Measurements from ENCODE around the gene TAF11L12. TPM values are rescaled to one million over a fixed set of nuclear protein-coding genes. Genes with fewer than 3 reads are reported as not detected.
"Not testable (repeated sequence)": the region's sequence is repeated elsewhere in the genome, so short reads cannot be mapped to it uniquely, and the experiment has no call there.

TAF11L12 gene
- polyA plus RNA-seq, 1 donor from 2014 or later, result not detected

DNA sequence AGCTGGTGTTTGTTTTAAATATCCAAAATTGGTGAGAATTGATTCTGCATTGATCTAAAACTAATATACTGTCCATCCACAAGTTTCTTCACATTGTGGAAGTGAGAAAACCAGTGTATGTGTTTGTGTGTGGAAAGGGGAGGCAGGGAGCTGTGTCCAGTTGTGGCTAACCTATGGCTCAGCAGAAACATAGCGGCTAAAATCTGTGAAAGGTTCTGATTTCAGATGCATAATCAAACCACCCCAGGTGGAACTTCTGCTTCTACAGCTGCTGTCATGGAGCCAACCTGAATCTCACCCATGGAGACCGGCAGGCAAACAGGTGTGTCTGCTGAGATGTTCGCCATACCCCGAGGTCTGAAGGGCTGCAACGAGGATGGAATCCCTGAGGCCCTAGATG lies 24.0 kb downstream of the TAF11L12 start, which contains the start of gene TAF11L14:
Gene TAF11L14, plus strand, starts transcription at position 301 of the 400 bp plus-strand sequence.
- H3K9ac ChIP-seq (ENCODE audit: low read length), result no peak within 1 kb of the TSS
- no peaks in the 10 kb centered on the region for H3K27me3 ChIP-seq (ENCODE audit: insufficient read depth, low read depth, low read length)
- no peak within 1 kb of the TSS for H2AFZ ChIP-seq (ENCODE audit: low read depth, low read length)
- H3K4me3 ChIP-seq (ENCODE audit: low read length), result no peak within 1 kb of the TSS
- H3K9me2 ChIP-seq (ENCODE audit: insufficient read depth, low read length), result no peaks in the 10 kb centered on the region
- no peaks in the 10 kb centered on the region for H4K20me1 ChIP-seq (ENCODE audit: insufficient read depth)
- H3K9me3 ChIP-seq (ENCODE audit: low read length), result no peaks in the 10 kb centered on the region
- H3K79me2 ChIP-seq (replicated peaks; ENCODE audit: insufficient read depth, low read length), result no peaks in the 10 kb centered on the region
- no peaks in the 10 kb centered on the region for H3K36me3 ChIP-seq (ENCODE audit: insufficient read depth, low read length)
- no peak within 1 kb of the TSS for H3K27ac ChIP-seq (ENCODE audit: low read length)
- H3K4me2 ChIP-seq (ENCODE audit: low read length), result no peak within 1 kb of the TSS
- TF ChIP-seq REST (IDR thresholded peaks at IDR 0.05; ENCODE audit: borderline replicate concordance) (no peak), RAD21 (conservative IDR thresholded peaks at IDR 0.05) (no peak), EZH2 (IDR thresholded peaks at IDR 0.05; ENCODE audit: borderline replicate concordance, insufficient read depth, low read length, poor library complexity, severe bottlenecking) (no peak)
- no peaks in the 10 kb centered on the region for H3F3A ChIP-seq (ENCODE audit: insufficient read depth, low read length, poor library complexity, severe bottlenecking)

- H3K36me3 ChIP-seq (ENCODE audit: insufficient read depth, low read length); H4K20me1 ChIP-seq (ENCODE audit: insufficient read depth); H2AFZ ChIP-seq (ENCODE audit: low read depth, low read length); H3K27me3 ChIP-seq (ENCODE audit: insufficient read depth, low read depth, low read length); H3K9me3 ChIP-seq (ENCODE audit: low read length); H3K79me2 ChIP-seq (replicated peaks; ENCODE audit: insufficient read depth, low read length); H3K4me3 ChIP-seq (ENCODE audit: low read length); H3F3A ChIP-seq (ENCODE audit: insufficient read depth, low read length, poor library complexity, severe bottlenecking); H3K9me2 ChIP-seq (ENCODE audit: insufficient read depth, low read length); H3K27ac ChIP-seq (ENCODE audit: low read length); H3K9ac ChIP-seq (ENCODE audit: low read length); H3K4me2 ChIP-seq (ENCODE audit: low read length): not testable (repeated sequence)
These were observed 39.0 kb downstream of the TAF11L12 start for GRCh38 chr5:17649232-17649631.

DNA sequence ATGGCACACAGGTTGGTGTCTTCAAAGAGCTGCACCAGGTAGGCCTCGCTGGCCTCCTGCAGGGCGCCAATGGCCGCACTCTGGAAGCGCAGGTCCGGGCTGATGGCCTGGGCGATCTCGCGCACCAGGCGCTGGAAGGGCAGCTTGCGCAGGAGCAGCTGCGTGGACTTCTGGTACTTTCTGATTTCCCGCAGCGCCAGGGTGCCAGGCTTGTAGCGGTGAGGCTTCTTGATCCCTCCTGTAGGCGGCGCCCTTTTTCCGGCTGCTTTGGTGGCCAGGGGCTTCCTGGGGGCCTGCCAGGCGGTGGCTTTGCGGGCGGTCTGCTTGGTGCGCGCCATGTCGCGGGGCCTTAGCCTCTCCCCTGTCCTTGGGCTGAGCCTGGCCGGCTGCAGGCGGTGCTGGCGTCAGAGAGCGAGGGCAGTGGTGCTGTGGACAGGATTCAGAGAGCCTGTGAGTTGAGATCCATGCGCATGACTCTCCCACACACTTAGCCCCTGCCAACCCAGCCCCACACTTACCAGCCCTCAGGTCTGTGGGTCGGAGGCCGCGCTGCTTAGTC lies 45.1 kb downstream of the TAF11L12 start:
- H3K4me2 ChIP-seq (ENCODE audit: low read length); H3K9me3 ChIP-seq (ENCODE audit: low read length); H3K4me3 ChIP-seq (ENCODE audit: low read length); H3K36me3 ChIP-seq (ENCODE audit: insufficient read depth, low read length); H3K79me2 ChIP-seq (replicated peaks; ENCODE audit: insufficient read depth, low read length); H3F3A ChIP-seq (ENCODE audit: insufficient read depth, low read length, poor library complexity, severe bottlenecking); H3K9ac ChIP-seq (ENCODE audit: low read length); H4K20me1 ChIP-seq (ENCODE audit: insufficient read depth); H2AFZ ChIP-seq (ENCODE audit: low read depth, low read length); H3K9me2 ChIP-seq (ENCODE audit: insufficient read depth, low read length); H3K27me3 ChIP-seq (ENCODE audit: insufficient read depth, low read depth, low read length); H3K27ac ChIP-seq (ENCODE audit: low read length): not testable (repeated sequence)

DNA sequence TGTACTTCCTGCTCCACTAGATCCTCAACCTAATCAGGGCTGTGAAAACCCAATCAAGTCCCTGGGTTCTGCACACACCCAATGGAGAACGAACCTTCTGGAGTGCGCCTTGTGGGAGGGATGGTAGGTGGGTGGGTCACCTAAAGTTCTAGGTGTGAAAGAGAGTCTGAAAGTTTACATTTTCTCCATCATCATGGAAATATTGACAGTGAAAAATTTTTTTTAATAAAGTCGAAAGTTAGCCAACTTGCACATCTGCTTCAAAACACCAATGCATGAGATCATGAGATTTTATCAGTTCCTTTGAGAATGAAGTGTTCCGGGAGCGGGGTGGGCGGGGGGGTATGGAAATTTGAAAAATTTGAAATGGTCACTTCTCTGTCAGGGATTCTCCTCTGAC lies 45.7 kb downstream of the TAF11L12 start:
- Histone ChIP-seq H3K4me2 (ENCODE audit: low read length) (no peak overlapping the region), H3K4me3 (ENCODE audit: low read length) (no peak overlapping the region), H3F3A (ENCODE audit: insufficient read depth, low read length, poor library complexity, severe bottlenecking) (no peaks in the 10 kb centered on the region), H3K27me3 (ENCODE audit: insufficient read depth, low read depth, low read length) (no peaks in the 10 kb centered on the region), H3K9ac (ENCODE audit: low read length) (no peak overlapping the region), H3K9me3 (ENCODE audit: low read length) (no peaks in the 10 kb centered on the region), H4K20me1 (ENCODE audit: insufficient read depth) (no peaks in the 10 kb centered on the region), H2AFZ (ENCODE audit: low read depth, low read length) (no peak overlapping the region), H3K79me2 (replicated peaks; ENCODE audit: insufficient read depth, low read length) (no peaks in the 10 kb centered on the region), H3K36me3 (ENCODE audit: insufficient read depth, low read length) (no peaks in the 10 kb centered on the region), H3K27ac (ENCODE audit: low read length) (no peak overlapping the region), H3K9me2 (ENCODE audit: insufficient read depth, low read length) (no peaks in the 10 kb centered on the region)
- no peak for TF ChIP-seq REST (IDR thresholded peaks at IDR 0.05; ENCODE audit: borderline replicate concordance)
- TF ChIP-seq EP300 (conservative IDR thresholded peaks at IDR 0.05; ENCODE audit: poor library complexity, severe bottlenecking), result no peak
- no peak for TF ChIP-seq EZH2 (IDR thresholded peaks at IDR 0.05; ENCODE audit: borderline replicate concordance, insufficient read depth, low read length, poor library complexity, severe bottlenecking)
- no peak for TF ChIP-seq TAF1 (IDR thresholded peaks at IDR 0.05; ENCODE audit: low read depth)
- TF ChIP-seq POLR2AphosphoS5 (IDR thresholded peaks at IDR 0.05), result no peak
- no peak for TF ChIP-seq SMC3 (conservative IDR thresholded peaks at IDR 0.05; ENCODE audit: poor library complexity)
- TF ChIP-seq CTCF (IDR thresholded peaks at IDR 0.05; ENCODE audit: poor library complexity, severe bottlenecking), result no peak
- TF ChIP-seq MXI1 (conservative IDR thresholded peaks at IDR 0.05; ENCODE audit: poor library complexity, severe bottlenecking), result no peak
- no peak for TF ChIP-seq RAD21 (conservative IDR thresholded peaks at IDR 0.05)
